ENCODE results near the gene IGF2. TPM values are rescaled to one million over a fixed set of nuclear protein-coding genes. Genes with fewer than 3 reads are reported as not detected.

The IGF2 gene
- total RNA-seq, 1 experiment from 2014 or later = 5.0 TPM

DNA sequence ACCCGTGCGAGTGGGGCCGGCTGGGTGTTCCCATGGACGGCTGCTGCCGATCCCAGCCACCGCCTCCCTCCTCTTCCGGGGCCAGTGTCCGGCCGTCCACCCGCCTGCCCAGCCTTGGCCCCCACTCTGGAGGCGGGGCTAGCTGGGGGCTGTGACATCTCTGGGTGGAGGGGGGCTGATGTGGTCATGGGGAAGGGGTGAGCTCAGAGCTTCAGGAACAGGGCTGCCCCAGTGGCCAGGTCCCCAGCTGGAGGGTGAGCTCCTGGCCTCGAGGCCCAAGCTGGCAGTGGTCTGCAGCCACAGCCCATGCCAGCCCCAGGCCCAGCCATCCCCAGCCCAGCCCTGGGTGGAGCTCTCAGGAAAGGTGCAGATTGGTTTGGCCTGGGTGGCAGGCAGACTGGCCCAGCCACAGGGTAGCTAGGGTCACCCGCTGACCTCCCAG is 19.1 kb upstream of the IGF2 start:
- DNase-seq (no peak), ATAC-seq (no peak)
- Histone ChIP-seq H3K9ac (ENCODE audit: low read length) (no peak overlapping the region), H2AFZ (ENCODE audit: low read length) (no peak overlapping the region), H3K36me3 (ENCODE audit: low read depth, low read length) (no peaks in the 10 kb centered on the region; the same call in 1 of the 2 replicates), H3K27me3 (ENCODE audit: low read length) (no peaks in the 10 kb centered on the region), H3K9me3 (ENCODE audit: low read length) (no peaks in the 10 kb centered on the region), H3F3A (ENCODE audit: low read length, unreplicated experiment) (no peaks in the 10 kb centered on the region), H3K4me2 (ENCODE audit: low read length) (no peak overlapping the region), H3K27ac (ENCODE audit: low read length) (no peak overlapping the region), H3K4me3 (ENCODE audit: low read length) (no peak overlapping the region), H3K4me1 (ENCODE audit: insufficient read depth, low read length) (no peaks in the 10 kb centered on the region), H3K9me2 (replicated peaks; ENCODE audit: low read length) (no peaks in the 10 kb centered on the region), H3K79me2 (ENCODE audit: low read length) (no peaks in the 10 kb centered on the region), H4K20me1 (ENCODE audit: low read length) (no peaks in the 10 kb centered on the region)
- TF ChIP-seq, protein P1, sequence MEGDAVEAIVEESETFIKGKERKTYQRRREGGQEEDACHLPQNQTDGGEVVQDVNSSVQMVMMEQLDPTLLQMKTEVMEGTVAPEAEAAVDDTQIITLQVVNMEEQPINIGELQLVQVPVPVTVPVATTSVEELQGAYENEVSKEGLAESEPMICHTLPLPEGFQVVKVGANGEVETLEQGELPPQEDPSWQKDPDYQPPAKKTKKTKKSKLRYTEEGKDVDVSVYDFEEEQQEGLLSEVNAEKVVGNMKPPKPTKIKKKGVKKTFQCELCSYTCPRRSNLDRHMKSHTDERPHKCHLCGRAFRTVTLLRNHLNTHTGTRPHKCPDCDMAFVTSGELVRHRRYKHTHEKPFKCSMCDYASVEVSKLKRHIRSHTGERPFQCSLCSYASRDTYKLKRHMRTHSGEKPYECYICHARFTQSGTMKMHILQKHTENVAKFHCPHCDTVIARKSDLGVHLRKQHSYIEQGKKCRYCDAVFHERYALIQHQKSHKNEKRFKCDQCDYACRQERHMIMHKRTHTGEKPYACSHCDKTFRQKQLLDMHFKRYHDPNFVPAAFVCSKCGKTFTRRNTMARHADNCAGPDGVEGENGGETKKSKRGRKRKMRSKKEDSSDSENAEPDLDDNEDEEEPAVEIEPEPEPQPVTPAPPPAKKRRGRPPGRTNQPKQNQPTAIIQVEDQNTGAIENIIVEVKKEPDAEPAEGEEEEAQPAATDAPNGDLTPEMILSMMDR (conservative IDR thresholded peaks at IDR 0.05; ENCODE audit: low read depth, low read length) = no peak
- ChIA-PET CTCF (no interaction called here), POLR2A (ENCODE audit: unreplicated experiment) (no interaction called here)
- intact Hi-C loops (cut with micrococcal nuclease) = loop anchor here (10.0 kb wide), 1 partner anchor 324 kb away; the partner anchor contains the start of genes SYT8 and TNNI2
- BruUV-seq (replicated peaks) = no TSS peak

DNA sequence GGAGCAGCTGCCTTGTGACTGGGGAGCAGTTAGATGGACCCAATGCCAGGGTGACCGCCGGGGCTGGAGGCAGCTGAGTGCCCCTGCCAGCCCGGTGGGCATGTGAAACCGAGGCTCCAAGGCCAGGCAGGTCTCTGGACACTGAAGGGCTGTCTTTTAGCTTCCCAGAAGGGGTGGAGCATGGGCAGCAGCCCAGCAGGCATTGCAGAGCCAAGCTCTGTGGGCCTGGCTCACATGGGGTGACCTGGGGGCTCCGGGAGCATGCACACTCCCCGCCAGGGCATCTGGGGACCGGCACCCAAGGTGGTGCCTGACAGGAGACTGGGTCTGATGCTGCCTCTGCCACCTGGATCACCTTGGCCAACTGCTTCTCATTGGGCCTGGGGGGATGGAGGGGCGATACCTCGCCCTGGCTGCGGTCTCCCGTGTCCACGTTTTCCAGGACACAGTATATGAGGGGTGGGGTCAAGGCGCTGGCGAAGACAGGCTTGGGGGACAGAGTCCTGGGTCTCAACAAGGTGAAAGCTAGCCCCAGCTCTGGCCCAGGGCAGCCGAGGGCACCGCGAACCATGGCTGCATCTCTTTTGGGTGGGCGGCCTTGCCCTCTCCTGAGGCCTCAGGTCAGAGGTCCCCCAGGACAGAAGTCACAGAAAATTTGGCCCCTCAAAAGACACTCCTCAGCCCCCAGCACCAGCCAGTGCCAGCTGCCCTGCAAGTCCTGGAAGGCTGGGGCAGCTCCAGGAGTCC is 18.3 kb upstream of the IGF2 start:
- Histone ChIP-seq H3K4me3 (ENCODE audit: low read length) (no peak overlapping the region), H3K27ac (ENCODE audit: low read length) (no peak overlapping the region), H3K36me3 (ENCODE audit: low read depth, low read length) (no peaks in the 10 kb centered on the region; the same call in 1 of the 2 replicates), H3K9ac (ENCODE audit: low read length) (no peak overlapping the region), H3K4me2 (ENCODE audit: low read length) (no peak overlapping the region), H3K9me3 (ENCODE audit: low read length) (no peaks in the 10 kb centered on the region), H3K27me3 (ENCODE audit: low read length) (no peaks in the 10 kb centered on the region), H4K20me1 (ENCODE audit: low read length) (no peaks in the 10 kb centered on the region), H3K9me2 (replicated peaks; ENCODE audit: low read length) (no peaks in the 10 kb centered on the region), H3F3A (ENCODE audit: low read length, unreplicated experiment) (no peaks in the 10 kb centered on the region), H2AFZ (ENCODE audit: low read length) (no peak overlapping the region), H3K79me2 (ENCODE audit: low read length) (no peaks in the 10 kb centered on the region), H3K4me1 (ENCODE audit: insufficient read depth, low read length) (no peaks in the 10 kb centered on the region)
- intact Hi-C loops (cut with micrococcal nuclease) = loop anchor here (2.0 to 10.0 kb wide), 2 partner anchors 323 to 505 kb away; partner anchors contain the start of genes SYT8 and TNNI2
- no peak for DNase-seq
- ChIA-PET CTCF (interaction anchor here (1.7 kb wide), 1 partner anchor 464 kb away, joined by 5 read pairs; no protein-coding TSS in a partner anchor), POLR2A (ENCODE audit: unreplicated experiment) (no interaction called here)
- TF ChIP-seq, protein P1 (conservative IDR thresholded peaks at IDR 0.05; ENCODE audit: low read depth, low read length) = no peak
- TF ChIP-seq EZH2phosphoT487 (IDR thresholded peaks at IDR 0.05; ENCODE audit: borderline replicate concordance, low read length) = no peak
- no peak for TF ChIP-seq EZH2 (IDR thresholded peaks at IDR 0.05; ENCODE audit: low read length, unreplicated experiment)
- no TSS peak for BruUV-seq (replicated peaks)
- ATAC-seq = no peak

Data from PC-3 (cell line).